ENCODE measurements around the gene ZHX3. TPM values are rescaled to one million over a fixed set of nuclear protein-coding genes. Genes with fewer than 3 reads are reported as not detected.
"Not testable (repeated sequence)": the region's sequence is repeated elsewhere in the genome, so short reads cannot be mapped to it uniquely, and the experiment has no call there.

Gene ZHX3
- total RNA-seq, 2 donors from 2014 or later: 31.7 to 35.3 TPM

GRCh38 chr20:41336711-41337492 is 19.4 kb upstream of the ZHX3 start:
- DNase-seq (no peak), ATAC-seq (no peak)
- intact Hi-C loops (cut with DNase I, micrococcal nuclease): loop anchor here in 1 of 2 donors (10.0 kb wide), 1 partner anchor 162 kb away; no protein-coding TSS in a partner anchor

- no peak for DNase-seq
- ATAC-seq: no peak
- intact Hi-C loops (cut with DNase I, micrococcal nuclease): loop anchor here in 1 of 2 donors (10.0 kb wide), 1 partner anchor 161 kb away; no protein-coding TSS in a partner anchor
Observed at GRCh38 chr20:41335591-41335990, 18.1 kb upstream of the ZHX3 start.

GRCh38 chr20:41334443-41335421 is 17.2 kb upstream of the ZHX3 start:
- DNase-seq (no peak), ATAC-seq (no peak)
- intact Hi-C loops (cut with DNase I, micrococcal nuclease): loop anchor here in 1 of 2 donors (10.0 kb wide), 1 partner anchor 160 kb away; no protein-coding TSS in a partner anchor

GRCh38 chr20:41334036-41334435 is 16.5 kb upstream of the ZHX3 start:
- DNase-seq (no peak), ATAC-seq (no peak)
- intact Hi-C loops (cut with DNase I, micrococcal nuclease): loop anchor here in 1 of 2 donors (10.0 kb wide), 1 partner anchor 159 kb away; no protein-coding TSS in a partner anchor

GRCh38 chr20:41331731-41332130 is 14.2 kb upstream of the ZHX3 start:
- intact Hi-C loops (cut with DNase I, micrococcal nuclease): loop anchor here in 1 of 2 donors (10.0 kb wide), 1 partner anchor 157 kb away; no protein-coding TSS in a partner anchor
- ATAC-seq (no peak), DNase-seq (no peak)

GRCh38 chr20:41330941-41331340 is 13.4 kb upstream of the ZHX3 start:
- intact Hi-C loops (cut with DNase I, micrococcal nuclease): loop anchor here in 1 of 2 donors (10.0 kb wide), 1 partner anchor 156 kb away; no protein-coding TSS in a partner anchor
- DNase-seq: no peak

GRCh38 chr20:41330343-41330720 is 12.8 kb upstream of the ZHX3 start:
- intact Hi-C loops (cut with DNase I, micrococcal nuclease): loop anchor here in 1 of 2 donors (10.0 kb wide), 1 partner anchor 156 kb away; no protein-coding TSS in a partner anchor
- DNase-seq (no peak), ATAC-seq (no peak)

More at GRCh38 chr20:41330941-41331340, 13.4 kb upstream of the ZHX3 start:
- no peak for ATAC-seq

- DNase-seq (peak; percentile 55 to 69), ATAC-seq (peak; percentile 59)
- intact Hi-C loops (cut with DNase I, micrococcal nuclease): loop anchor here in 1 of 2 donors (10.0 kb wide), 1 partner anchor 155 kb away; no protein-coding TSS in a partner anchor
Observed at GRCh38 chr20:41329435-41330342, 12.2 kb upstream of the ZHX3 start.

GRCh38 chr20:41327178-41327577 is 9.6 kb upstream of the ZHX3 start:
- DNase-seq (no peak), ATAC-seq (no peak)
- intact Hi-C loops (cut with DNase I, micrococcal nuclease): no loop called here

GRCh38 chr20:41320976-41321375 is 3.4 kb upstream of the ZHX3 start:
- intact Hi-C loops (cut with DNase I, micrococcal nuclease): no loop called here
- ATAC-seq (no peak), DNase-seq (no peak)

GRCh38 chr20:41320441-41320840 is 2.9 kb upstream of the ZHX3 start:
- DNase-seq: no peak
- intact Hi-C loops (cut with DNase I, micrococcal nuclease): no loop called here
- ATAC-seq: no peak

- ATAC-seq: peak; percentile 19
- no peak for DNase-seq
- intact Hi-C loops (cut with DNase I, micrococcal nuclease): no loop called here
Observed at GRCh38 chr20:41318271-41318649, 729 bp upstream of the ZHX3 start.

- intact Hi-C loops (cut with DNase I, micrococcal nuclease): no loop called here
- peak; percentile 78 to 85 for DNase-seq
- peak; percentile 13 for ATAC-seq
Observed at GRCh38 chr20:41316602-41317545, 657 bp downstream of the ZHX3 start.

- DNase-seq (no peak), ATAC-seq (no peak)
- intact Hi-C loops (cut with DNase I, micrococcal nuclease): no loop called here
Observed at GRCh38 chr20:41316051-41316450, 1.5 kb downstream of the ZHX3 start.

GRCh38 chr20:41314386-41314785 is 3.1 kb downstream of the ZHX3 start:
- ATAC-seq: no peak
- intact Hi-C loops (cut with DNase I, micrococcal nuclease): no loop called here
- no peak for DNase-seq

GRCh38 chr20:41312009-41312408 is 5.5 kb downstream of the ZHX3 start:
- DNase-seq; ATAC-seq; intact Hi-C loops (cut with DNase I, micrococcal nuclease): not testable (repeated sequence)

GRCh38 chr20:41309817-41310216 is 7.7 kb downstream of the ZHX3 start:
- intact Hi-C loops (cut with DNase I, micrococcal nuclease): no loop called here
- DNase-seq: no peak
- ATAC-seq: no peak

Data from left colon (tissue), 2 donors.